ENCODE results near the gene CLDN24.

Gene CLDN24

DNA sequence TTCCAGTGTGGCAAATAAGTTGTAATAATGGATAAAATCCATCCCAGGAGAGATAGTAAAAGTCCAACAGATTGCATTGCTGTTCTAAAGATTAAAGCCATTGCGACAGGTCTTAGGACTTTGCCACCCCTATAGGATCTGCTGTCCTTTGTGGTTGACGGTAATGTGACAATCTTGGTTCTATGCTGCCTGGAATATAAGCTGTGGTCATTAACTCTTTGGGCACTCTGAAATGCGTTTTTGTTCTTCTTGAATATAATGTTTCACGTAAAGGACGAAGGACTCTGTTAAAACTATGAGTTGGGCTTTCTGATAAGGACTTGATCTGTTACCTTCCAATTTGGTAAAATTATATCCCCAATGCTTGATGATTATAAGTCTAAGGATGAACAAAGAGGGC lies at the start of gene CLDN24:
TSS of gene CLDN24 (minus strand) at position 101 of the 400 bp plus-strand sequence. CDS start at position 101, 0 bp downstream.
- DNase-seq, result no peak

DNA sequence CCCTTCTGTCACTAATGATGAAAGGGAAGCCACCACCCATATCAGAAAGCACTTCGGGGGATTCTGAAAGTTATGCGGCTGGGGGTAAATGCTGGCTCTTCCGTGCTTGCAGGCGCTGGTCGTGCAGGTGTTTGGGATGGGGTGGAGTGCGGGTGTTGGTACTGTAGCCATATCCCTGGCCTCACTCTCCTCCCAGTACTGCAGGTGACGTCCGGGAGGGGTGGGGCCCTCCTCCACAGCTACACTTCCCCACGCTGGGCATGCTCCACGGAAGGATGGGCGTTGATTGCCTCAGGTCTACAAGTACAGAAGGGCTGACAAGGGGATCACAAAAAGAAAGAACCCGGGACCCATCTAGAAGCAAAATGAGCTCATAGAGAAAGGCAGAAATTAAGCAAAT lies 48.6 kb upstream of the CLDN24 start:
- no peak for DNase-seq

DNA sequence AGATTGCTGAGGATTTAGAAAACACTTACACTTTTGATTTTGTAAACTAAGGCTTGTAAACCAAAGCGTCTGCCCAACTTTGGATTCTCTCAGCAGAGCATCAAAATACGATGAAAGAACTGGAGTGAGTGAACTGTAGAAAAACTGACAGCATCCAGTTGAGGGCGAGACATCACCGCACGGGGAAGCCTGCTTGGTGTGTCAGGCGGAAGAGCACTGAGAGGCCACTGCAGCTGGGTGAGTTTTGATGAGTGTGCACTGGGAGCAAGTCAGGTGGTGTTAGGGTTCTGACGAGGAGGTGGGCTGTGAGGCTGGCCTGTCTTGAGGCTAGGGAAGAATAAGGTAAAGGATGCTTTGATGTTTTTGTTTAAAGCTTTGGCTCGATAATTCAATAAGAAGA lies 46.8 kb upstream of the CLDN24 start:
- no peak for DNase-seq

DNA sequence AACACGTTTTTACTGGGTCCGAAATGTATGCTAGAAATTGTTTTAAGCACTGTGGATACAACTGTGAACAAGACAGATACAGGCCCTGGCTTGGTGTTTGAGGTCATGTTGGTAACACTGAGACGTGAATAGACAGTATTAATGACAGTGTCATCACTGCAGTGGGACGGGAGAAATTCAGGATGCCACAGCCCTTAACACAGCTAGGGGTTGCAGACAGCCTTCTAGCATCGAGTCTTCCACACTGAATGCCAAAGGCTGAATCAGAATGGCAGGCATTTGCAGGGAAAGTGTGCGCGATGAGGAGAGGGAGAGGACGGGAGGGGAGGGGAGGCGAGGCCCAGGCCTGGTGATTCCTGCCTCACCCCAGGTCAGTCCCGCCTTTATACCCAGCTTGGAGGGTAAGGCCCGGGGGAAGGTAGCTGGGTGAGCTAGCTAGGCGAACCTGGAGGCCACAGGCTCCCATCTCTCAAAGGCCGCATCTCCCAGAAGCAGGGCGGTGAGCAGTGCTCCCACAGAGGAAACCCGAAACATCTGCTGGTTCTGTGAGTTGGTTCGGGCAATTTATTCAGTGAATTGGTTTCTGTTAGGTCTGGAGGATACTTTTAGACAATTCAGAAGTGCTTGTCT lies 44.1 kb upstream of the CLDN24 start:
- DNase-seq, result no peak

DNA sequence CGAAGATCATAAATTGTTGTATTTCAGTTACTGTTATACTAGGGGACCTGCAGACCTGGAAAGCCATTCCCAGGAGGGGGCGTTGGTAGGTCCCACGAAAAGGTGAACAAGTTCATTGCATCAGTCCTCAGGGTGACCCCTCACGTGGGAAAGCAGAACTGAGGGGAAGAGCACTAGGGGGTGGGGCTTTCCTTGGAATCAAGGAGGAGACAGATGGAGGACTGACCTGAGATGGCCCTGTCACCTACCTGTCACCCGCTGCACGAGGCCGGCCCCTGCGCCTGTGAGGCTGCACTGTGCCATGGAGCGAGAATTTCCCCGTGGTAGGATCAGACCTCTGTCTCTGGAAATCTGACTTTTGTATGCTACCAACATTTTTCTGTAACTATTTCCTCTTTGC lies 41.8 kb upstream of the CLDN24 start:
- DNase-seq, result no peak

DNA sequence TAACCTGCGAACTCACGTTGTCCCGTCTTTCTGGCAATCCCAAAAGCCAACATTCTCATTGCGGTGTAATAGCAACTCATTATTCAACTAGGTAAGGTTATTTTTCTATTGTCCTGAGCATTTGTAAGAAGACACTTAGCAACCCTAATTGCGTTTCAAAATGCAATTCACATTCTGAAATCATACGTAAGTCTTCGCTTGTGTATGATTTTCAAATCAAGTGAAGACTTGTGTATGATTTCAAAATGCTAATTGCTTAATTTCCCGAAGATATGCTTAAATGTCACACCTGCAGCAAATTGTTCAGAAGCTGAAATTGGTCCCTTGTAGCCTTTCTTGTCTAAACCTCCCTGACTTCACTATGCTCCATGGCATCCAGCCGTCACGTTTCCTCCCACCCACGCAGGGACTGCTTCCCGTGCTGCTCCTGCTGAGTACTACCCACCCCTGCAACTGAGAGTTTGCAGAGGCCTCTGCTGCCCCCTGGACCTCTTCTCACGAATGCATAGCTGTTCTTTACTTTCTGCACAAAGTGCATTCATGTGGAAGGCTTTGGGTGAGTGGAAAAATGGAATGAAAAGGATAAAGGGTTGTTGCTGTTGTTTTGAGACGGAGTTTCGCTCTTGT lies 40.8 kb upstream of the CLDN24 start:
- DNase-seq, result no peak

DNA sequence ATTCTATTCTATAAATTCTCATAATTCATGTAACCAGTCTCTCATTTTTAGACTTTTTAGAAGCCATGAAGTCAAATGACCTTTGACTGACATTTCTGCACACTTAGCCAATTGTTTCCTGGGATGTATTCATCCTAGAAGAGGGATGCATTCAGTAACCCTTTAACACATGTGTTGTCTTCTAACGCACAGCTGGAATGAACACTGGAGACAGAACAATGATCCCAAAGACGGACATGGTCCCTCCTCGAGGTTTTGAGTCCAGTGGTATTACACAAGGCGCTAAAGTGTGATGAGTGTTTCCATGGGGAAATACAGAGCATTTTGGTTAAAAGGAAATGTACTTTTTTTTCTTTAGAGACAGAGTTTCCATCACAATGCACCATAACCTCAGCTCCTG lies 39.8 kb upstream of the CLDN24 start:
- no peak for DNase-seq

DNA sequence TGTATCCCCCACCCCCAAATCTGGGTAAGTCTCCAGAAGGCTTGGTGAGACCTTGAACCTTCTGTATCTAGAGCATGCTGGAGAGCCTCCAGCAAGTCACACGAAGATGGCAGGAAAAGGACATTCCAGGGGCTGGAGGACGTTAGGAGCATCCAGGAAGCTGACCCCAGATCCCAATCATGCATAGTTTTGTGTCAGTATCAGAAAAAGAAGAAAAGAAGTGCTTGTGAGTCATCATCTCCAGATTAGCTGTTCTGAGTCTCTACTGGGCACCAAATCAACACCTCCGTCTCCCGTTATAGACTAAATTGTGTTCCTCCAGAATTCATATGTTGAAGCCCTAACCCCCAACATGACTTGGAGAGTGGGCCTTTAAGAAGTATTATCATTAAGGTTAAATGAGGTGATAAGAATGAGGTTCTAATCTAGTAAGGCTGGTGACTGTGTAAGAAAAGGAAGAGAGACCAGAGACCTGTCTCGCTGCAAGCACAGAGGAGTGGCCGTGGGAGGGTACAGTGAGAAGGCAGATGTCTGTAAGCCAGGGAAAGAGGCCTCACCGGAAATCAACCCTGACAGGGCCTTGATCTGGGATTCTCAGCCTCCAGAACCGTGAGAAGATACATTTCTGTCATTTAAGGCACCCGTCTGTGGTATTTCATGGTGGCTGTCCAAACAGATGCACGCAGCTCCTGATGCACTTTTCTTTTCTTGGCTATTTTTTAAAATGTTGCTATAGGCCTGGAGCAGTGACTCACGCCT lies 38.1 kb upstream of the CLDN24 start:
- DNase-seq, result no peak

DNA sequence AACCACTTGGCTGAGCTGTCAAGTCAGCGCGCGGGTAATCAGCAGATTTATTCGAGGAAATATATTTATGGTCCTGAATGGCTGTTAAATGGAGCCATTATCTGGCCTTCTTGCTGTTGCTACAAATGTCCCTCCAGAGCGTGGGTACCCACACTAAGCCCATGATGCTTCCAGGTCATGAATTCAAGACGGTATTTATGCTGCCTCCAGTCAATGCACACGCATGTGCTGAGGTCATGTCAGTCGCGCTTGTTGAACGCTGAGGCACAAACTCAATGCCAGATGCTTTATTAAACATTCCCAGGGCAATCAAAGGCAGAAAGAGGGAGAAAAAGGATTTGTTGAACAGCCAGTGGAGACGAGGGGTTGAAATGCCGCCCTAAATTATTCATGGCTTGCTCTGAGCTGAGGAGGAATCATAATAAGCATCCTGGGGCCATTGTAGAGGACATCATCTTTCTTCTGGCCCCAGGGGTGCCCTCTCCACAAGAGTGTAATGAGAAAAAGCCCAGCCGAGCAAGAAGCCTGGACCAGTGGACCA lies 36.1 kb upstream of the CLDN24 start:
- DNase-seq, result no peak

DNA sequence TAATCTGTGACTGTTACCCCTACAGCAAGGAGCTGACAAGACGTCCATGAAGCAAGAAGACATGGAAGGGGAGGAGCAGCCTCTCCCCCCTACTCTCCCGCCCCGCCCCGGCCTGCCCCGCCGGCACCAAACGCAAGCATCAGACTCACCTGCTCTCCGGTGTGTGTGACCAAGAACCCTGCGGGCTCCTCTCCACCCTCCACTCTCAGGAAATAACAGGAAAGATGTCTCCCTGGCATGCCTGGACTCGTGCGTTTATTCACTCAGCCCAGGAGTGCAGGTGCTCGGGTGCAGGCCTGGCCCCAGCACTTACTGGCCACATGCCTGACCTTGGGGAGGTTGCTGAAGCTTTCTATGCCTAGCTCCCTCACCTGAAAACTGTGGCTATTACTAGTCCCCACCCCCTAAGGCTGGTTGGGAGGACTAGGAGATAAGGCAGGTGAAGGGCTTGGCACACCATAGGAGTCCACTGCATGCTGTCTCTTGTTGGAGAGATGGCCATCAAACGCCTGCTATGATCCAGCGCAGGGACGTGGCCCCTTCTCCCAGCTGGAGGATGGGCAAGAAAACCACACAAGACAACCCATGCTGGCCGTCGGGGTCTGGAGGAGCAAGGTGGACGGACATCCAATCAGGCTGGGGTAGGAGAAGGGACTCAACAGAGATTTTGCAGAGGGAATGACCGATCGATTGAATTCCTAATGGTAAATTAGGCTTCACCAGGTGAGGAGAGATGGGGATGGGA lies 34.9 kb upstream of the CLDN24 start:
- no peak for DNase-seq

DNA sequence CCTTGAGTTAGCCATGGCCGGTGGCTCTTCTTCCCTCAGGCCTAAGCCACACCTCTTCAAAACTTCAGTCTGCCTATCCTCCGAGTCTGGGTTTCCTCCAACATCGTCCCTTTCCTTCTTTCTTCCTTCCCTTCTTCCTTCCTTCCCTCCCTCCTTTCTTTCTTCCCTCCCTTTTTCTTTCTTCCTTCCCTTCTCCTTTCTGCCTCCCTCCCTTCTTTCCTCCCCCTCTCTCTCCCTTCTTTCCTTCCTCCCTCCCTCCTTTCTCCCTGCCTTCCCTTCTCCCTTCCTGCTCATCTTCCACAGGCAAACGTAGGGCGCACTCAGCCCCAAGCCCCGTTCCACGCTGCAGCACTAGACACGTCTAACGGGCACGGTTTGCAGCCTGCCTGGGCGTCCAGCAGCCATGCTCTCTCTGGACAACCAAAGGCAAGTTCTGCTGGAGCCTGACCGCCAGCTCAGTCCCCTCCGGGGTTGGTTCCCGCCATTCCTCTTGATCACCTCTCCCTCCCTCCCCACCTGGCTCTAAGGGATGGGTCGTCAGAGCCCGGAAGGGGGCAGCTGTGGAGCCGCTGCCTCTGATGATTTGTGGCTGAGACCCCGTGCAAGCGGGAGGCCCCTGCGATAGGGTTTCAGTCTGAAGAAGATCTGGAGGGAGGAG lies 34.1 kb upstream of the CLDN24 start:
- DNase-seq, result no peak

DNA sequence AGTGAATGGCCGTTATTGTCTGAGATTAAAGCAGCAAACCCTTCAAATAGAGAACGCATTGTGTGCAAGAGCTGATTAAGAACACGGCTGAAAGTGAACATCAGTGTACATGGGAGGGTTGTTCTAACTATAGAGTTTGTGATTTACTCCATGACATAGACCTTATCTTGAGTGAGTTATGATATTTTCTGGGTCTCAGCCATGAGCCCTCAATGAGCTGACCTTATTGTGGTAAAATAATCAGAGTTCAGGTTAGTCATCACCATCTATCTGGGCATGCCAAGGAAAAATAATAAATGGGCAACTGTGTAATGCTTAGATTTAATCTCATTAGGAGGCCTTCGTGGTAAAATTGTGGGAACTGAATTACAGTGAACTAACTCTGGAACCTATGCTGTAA lies 33.2 kb upstream of the CLDN24 start:
- no peak for DNase-seq

DNA sequence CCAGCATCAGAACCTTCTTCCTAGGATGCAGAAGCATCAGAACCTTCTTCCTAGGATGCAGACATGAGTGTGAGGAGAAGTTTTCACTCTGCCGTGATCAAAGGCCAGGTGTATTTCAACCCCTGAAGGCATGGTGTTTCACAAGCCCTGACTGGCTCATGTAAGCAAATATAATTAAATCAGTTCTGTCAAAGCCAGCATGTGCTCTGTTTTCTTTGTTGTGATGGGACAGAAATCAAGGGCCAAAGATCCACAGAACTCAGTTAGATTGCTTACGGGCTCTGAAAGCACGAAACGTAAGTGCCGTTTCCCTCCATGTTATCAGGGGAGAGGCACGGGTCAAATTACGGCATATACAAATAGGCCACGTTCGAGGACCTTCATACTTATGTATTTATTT lies 32.0 kb upstream of the CLDN24 start:
- no peak for DNase-seq

DNA sequence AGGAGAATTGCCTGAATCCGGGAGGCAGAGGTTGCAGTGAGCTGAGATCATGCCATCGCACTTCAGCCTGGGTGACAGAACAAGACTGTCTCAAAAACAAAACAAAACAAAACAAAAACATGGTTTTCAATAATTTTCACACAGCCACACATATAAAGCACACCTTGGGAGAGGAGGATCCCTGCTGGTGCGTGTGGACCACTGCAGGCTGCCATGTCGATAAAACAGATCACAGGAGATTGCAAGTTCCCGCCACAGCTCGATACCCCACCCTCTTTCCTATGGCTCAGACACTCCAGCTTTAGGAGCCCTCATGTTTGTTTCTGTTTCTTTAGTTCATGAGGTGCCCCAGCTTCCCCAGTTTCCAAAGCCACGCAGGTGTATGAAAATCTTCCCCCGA lies 31.3 kb upstream of the CLDN24 start:
- DNase-seq, result no peak

DNA sequence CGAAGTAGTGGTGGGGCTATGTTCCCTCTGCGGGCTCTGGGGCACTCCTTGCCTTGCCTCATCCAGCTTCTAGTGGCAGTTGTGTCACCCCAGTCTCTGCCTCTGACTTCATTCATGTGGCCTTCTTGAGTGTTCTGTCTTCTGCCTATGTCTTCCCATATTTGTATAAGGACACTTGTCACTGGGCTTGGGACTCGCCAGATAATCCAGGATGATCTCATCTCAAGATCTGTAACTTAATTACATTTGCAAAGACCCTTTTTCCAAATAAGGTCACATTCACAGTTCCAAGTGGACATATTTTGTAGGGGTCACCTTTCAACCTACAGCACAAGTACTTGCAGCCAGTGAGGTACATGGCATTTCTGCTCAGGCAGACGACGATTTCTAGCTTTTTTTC lies 30.3 kb upstream of the CLDN24 start:
- DNase-seq, result no peak

DNA sequence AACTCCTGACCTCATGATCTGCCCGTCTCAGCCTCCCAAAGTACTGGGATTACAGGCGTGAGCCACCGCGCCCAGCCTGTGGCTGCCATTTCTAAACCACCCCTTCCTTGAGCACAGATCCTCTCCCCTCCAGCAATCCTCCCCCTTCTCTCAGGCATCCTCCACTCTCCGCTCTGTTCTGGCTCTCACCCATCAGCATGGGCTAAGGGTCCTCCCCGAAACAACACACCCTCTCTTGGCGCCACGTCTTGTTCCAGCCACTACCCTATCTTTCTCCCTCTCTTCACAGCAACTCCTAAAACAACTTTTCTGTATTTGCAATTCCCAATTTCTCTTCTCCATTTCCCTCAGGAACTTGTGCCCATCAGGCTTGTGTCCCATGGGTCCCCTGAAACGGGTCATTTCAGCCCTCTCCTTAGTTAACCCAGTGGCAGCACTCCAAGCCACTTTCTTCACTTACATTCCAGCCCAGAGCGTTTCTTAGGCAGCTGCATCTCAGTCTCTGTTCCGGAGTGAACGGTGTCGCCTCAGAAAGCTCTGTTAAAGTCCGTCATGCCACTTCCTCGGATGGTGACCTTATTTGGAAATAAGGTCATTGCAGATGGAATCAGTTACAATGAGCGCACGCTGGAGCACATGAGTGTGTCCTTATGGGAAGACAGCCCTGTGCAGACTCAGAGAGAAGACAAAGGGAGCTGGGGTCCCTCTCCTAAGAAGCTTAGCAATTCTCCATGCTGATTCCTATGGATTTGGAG lies 28.3 kb upstream of the CLDN24 start:
- DNase-seq, result no peak

DNA sequence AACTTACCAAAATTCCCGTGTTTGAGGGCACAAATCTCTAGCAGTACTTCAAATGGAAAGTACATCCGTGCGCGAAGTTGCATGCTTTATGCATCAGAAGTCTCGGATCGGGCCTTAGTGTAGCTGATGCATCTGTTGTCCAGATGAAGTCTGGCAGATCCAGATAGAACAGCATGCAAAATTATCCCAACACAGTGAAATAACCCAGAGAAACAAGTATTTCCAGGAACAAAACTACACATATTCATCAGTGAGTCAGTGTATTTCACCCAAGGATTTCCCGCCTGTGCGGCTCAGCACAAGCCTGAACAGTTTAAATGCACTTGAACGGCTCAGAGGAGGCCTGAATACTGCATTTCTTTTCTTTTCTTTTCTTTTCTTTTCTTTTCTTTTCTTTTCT lies 27.4 kb upstream of the CLDN24 start:
- DNase-seq, result no peak

DNA sequence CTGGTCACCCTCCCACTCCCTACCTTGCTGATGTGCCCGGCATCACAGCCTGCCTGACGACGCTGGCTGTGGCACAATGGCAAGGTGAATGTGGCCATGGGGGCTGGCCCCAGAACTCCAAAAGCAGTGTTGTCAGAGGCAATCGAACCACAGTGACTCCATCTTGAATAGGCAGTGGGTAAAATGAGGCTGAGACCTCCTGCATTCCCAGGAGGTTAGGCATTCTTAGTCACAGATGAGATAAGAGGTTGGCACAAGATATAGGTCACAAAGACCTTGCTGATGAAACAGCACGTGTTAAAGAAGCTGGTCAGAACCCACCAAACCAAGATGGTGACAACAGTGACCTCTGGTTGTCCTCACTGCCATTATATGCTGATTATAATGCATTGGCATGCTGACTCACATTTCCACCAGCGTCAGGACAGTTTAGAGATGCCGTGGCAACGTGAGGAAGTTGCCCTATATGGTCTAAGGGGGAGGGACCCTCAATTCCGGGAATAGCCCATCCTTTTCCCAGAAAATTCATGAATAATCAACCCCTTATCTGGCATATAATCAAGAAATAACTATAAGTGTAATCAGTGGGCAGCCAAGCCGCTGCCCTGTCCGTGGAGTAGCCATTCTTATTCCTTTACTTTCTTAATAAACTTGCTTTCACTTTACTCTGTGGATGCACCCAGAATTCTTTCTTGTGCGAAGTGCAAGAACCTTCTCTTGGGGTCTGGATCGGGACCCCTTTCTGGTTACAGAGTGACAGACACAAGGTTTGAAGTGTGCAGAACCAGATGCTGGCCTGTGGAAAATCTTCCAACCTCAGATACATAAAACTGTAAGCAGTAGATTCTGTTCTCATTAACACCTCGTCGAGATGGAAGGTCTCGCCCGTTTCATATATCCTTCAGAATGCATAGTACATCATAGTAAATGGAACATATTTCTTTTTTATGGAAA lies 26.8 kb upstream of the CLDN24 start:
- no peak for DNase-seq

DNA sequence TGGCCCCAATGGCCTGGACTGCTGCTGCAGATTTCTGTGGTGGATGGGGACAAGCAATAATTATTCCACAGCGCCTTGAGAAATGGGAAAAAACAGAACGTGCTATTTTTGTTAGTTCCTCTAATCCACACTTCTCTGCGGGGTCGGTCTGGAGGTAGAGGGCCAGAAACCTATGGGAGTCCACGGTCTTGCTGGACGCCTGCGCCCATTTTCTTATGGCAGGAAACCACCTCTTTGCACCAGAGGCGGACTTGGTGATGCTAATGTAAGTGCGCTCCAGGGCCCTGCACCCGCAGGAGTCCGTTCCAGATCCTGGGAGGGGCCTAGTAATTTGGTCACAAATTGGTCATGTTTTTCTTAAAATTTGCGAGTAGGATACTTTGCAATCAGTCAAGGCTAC lies 25.9 kb upstream of the CLDN24 start:
- no peak for DNase-seq

DNA sequence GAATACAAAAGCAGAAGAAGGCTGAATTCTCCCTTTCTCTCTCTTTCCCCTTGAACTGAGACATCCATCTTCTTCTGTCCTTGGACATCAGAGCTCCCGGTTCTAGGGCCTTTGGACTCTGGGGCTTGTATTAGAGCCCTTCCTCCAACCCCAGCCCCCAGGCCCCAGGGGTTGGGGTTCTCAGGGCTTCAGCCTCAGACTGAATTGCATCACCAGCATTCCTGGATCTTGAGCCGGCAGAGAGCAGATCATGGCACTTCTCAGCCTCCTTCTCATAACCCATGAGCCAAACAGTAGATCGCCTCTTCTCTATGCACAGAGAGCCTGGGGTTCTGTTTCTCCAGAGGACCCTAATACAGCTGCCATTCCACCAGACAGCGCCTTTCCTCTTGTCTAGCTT lies 25.3 kb upstream of the CLDN24 start:
- DNase-seq, result no peak

DNA sequence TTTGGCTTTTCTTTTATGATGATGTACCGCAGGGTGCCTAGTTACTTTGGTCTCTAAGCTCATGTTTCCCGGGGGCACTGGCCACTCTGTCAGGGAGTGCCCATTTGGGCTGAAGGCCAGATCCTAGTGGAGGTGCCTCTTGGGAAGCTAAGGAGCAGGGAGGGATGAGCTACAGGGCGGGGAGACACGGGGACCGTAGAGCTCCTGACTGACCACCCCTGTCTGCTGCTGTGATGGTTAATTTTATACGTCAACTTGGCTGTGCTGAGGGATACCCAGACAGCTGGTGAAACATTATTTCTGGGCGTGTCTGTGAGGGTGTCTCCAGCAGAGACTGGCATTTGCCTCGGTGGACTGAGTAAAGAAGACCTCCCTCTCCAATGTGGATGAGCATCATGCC lies 24.9 kb upstream of the CLDN24 start:
- DNase-seq, result no peak

All from activated T-cell treated with anti-CD3 and anti-CD28 coated beads for 4 hours (primary cell).